ENCODE data around the gene HOXA4. TPM values are rescaled to one million over a fixed set of nuclear protein-coding genes. Genes with fewer than 3 reads are reported as not detected.

Gene HOXA4
- 0.60 and 0.89 TPM in 2 replicates for total RNA-seq

DNA sequence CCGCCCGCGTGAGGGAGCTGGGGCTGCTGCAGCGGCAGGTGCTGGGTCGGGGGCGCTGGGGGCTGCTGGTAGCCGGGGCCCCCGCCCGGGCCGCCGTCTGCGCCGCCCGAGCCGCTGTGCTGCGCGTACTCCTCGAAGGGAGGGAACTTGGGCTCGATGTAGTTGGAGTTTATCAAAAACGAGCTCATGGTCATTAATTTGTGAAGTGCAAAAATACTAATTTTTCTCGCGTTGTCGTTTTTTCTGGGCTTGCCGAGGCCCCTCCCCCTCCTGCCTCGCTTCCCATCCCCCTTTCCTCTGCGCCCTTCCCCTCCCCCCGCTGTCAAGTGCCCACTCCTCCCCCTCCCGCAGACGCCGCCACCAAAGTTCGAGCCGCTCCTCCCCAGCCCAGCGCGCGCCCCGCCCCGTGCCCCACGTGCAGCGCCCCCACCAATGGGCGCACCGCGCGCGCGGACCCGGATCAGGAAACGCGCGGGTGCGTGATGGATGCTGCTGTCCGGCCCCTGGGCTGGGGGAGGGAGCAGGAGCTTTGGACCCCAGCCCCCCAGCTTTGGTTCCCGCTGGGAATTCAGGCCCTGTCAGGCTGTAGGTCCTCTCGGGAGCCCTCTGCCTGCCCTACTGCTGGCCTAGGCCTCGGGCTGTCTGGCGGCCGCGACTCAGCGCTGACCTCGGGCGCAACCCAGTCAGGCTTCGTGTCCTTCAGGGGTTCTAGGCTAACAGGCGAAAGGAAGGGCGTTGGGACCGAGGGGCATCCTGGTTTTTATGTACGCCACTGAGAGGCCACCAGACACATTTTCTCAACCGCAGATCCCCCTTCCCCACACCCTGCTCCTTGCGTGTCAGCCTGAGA is at the start of gene HOXA4:
Gene HOXA4, minus strand, starts transcription at position 218 of the 850 bp plus-strand sequence. Its CDS starts 24 bp downstream, at position 194.

DNA sequence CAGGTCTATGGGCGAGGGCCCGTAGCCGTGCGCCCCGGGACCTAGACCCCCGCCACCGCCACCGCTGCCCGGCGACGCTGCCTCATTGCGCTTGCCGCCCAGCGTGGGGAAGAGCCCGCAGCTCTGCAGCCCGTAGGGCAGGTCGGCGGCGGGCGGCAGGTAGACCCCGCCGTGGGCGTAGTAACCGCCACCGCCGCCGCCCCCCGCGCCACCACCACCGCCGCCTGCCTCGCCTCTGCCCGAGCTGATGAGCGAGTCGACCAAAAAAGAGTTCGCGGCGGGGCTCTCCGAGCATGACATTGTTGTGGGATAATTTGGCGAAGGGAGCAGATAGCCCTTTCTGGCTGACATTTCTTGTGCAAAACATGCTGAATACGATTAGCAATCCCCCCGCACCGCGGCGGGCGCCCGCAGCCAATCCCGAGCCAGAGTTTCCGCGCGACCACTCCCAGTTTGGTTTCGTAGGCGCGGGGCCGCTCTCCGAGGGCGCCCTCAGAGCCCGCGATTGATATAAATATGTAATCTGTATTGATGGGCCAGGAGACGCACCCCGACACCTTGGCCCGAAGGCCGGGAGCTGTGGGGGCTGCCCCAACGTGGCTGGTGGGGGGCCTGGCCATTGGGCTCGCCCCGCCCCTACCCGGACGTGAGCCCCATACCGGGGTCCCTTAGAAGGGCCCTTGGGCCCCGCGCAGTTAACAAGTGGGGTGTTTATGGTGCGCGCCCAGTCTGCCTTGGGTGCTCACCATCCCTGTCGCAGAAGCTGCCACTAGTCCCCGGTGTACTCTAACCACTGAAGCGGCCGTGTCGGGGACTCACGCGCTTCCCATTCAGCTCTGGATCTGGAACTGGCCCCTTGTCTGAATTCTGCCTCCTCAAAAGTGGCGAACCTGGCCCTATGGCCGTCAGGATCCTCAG is 43.7 kb upstream of the HOXA4 start, which contains the start of gene HOXA10:
Gene HOXA10, minus strand, starts transcription at position 365 of the 918 bp plus-strand sequence. Its CDS starts 14 bp downstream, at position 351.

DNA sequence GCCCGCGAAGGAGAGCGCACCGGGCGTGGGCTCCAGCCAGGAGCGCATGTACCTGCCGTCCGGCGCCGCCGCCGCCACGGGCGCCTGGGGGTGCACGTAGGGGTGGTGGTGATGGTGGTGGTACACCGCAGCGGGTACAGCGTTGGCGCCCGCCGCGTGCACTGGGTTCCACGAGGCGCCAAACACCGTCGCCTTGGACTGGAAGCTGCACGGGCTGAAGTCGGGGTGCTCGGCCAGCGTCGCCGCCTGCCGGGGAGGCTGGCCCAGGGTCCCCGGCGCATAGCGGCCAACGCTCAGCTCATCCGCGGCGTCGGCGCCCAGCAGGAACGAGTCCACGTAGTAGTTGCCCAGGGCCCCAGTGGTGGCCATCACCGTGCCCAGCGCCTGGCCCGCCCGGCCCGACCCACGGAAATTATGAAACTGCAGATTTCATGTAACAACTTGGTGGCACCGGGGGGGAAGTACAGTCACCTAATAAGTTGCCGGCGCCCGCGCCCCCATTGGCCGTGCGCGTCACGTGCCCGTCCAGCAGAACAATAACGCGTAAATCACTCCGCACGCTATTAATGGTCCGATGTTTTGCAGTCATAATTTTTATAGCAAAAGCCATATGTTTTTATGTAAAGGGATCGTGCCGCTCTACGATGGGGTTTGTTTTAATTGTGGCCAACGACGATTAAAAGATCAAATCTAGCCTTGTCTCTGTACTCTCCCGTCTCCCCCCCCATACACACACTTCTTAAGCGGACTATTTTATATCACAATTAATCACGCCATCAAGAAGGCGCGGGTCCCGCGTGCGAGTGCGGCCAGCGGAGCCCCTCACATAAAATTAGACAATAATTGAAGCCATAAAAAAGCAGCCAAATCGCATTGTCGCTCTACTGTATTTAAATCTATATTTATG is 34.8 kb upstream of the HOXA4 start, which contains the start of gene HOXA9:
Gene HOXA9, minus strand, starts transcription at position 449 of the 907 bp plus-strand sequence. Its CDS starts 80 bp downstream, at position 369.

DNA sequence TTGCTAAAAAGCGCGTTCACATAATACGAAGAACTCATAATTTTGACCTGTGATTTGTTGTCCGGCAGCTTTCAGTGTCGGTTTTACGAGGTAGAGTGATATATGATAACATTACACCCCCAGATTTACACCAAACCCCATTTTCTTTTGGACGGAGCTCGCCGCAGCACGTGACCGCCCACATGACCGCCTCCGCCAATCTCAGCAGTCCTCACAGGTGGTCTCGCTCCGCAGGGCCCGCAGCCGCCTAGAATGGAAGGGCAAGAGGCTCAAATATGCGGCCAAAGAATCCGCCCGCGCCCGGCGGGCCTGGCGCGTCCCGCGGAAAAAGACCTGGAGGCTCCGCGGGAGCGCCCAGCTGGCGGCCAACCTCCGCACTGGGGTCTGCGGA is 25.9 kb upstream of the HOXA4 start, which contains the start of gene HOXA7:
Gene HOXA7, minus strand, starts transcription at position 168 of the 391 bp plus-strand sequence. Its CDS starts 130 bp downstream, at position 38.

DNA sequence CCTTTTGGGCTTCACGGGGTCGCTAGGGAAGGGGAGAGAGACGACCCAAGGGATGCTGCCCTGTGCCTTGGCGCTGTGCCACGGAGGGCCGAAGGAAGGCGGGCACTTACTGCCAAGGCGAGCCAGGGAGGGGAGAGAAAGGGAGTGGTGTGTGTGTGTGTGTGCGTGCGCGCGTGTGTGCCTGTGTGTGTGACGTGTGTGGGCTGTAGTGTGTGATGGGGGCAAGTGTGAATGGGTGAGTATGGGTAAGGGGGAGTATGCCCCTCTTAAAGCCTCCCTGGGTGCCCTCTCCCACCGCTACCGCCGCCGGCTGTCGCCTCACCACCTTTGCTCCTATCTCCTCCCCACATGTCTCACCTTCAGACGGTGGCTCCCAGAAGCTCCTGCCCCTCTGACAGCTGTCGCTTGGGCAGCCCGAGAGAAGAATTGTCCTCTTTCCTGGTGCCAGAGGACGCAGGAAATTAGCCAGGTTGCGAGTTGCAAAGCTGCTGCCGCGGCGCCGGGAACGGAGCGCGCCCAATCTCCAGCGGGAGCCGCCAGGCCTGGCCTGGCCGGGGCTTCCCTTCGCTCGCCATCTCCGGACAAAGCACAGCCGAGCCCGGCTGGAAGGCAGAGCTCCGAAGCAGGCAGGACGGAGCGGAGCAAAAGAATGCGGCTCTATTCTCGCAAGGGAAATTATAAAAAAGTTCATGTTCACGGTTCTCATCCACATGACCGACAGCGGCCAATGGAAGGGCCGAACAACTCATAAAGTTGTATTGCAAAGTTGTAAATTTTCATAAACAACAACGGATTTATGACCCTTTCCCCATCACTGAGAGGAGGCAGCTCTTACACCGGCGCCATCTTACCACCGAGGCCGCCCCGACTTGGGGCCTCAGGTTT is 21.6 kb upstream of the HOXA4 start, which contains the start of gene HOXA3:
Gene HOXA3, minus strand, starts transcription at position 653 of the 885 bp plus-strand sequence. CDS start 41,943 bp downstream, outside the sequence.

DNA sequence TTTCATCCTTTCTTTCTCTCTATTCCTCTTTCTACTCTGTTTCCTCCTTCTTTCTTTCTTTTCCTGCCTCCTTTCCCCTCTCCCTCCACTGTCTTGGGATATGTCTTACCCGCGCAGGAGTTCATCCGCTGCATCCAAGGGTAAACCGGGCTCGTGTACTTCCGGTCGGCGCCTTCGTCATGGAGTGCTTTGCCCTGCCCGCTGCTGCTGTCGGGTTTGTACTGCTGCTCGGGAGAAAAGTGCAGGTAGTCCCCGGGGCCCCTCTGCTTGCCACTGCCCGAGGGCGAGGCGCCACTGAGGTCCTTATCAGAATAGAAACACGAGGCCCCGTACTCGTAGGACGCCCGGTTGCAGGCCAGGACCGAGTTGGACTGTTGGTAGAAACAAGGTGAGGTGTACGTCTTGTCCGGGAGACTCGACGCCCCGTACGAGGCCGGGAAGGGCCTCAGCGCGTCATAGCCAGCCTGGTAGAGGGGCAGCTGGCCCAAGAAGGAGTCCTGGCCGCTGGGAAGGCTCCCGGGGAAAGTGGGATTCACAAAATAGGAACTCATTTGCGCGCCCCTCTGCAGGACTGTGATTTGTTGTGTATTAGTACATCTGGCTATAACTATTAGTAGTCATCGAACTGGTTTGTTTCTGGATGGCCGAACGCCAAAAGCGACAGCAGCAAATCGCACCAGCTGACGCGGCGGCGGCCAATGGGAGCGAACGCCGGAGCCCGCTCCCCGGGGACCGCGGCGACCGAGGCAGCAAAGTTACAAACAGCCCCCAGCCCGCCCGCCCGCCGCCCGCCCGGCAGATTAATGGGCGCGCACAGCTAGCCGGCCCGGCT is 16.9 kb upstream of the HOXA4 start, which contains the start of gene HOXA6:
Gene HOXA6, minus strand, starts transcription at position 576 of the 832 bp plus-strand sequence. Its CDS starts 25 bp downstream, at position 551.

DNA sequence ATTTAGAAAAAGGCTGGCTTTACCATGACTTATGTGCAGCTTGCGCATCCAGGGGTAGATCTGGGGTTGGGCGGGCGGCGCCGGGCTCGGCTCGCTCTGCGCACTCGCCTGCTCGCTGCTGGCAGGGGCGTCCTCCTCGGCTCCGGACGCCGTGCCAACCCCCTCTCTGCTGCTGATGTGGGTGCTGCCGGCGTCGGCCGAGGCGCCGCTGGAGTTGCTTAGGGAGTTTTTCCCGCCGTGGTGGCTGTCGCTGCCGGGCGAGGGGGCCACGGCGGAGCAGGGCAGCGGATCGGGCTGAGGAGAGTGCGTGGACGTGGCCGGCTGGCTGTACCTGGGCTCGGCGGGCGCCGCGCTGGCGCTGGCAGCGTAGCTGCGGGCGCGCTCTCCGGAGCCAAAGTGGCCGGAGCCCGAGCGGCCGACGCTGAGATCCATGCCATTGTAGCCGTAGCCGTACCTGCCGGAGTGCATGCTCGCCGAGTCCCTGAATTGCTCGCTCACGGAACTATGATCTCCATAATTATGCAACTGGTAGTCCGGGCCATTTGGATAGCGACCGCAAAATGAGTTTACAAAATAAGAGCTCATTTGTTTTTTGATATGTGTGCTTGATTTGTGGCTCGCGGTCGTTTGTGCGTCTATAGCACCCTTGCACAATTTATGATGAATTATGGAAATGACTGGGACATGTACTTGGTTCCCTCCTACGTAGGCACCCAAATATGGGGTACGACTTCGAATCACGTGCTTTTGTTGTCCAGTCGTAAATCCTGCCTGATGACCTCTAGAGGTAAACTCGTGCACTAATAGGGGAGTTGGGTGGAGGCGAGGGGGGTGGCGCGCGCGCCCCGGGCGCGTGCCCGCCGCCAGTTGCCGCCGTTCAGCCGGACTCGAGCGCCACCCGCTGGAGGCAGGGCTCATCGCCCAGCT is 12.7 kb upstream of the HOXA4 start, which contains the start of gene HOXA5:
Gene HOXA5, minus strand, starts transcription at position 659 of the 927 bp plus-strand sequence. Its CDS starts 74 bp downstream, at position 585.

DNA sequence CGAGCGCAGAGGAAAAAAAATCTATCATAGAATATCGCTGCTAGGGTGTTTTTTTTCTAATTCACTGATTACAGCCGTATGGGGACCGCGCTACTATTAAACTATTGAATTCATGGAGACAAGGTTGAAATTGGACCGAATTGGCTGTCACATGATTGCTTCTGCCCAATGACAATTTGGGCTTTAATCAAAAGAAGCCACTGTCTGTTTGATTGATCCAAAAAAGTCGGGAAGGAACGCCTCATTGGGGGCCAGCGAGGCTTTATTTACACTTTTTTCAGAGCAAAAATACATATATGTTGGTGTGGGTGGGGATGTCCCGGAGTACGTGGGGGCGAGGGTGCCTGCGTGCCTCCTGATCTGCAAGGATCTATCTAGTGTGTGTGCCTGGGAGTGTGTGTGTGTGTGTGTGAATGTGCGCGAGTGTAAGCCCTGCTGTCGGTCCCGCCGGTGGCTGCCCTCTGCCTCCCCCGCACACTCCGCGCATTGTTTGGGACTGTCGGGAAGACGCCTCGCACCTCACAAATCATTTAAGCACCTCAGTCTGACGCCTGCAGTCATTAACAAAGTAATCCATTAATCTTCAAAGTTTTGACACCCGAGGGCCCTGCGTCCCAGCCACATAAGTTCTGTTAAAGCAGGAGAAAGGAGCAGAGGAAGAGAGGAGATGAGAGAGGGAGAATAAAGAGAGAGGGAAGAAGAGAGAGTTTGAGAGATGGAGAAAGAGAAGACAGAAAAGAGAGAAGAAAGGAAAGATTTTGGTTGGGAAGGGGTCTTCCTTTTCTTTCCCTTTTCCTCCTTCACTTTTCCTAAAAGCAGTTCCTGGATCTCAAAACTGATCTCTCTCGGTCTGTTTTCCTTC is 27.7 kb downstream of the HOXA4 start, which contains the start of gene HOXA2:
Gene HOXA2, minus strand, starts transcription at position 103 of the 862 bp plus-strand sequence. CDS start 183 bp downstream, outside the sequence.

DNA sequence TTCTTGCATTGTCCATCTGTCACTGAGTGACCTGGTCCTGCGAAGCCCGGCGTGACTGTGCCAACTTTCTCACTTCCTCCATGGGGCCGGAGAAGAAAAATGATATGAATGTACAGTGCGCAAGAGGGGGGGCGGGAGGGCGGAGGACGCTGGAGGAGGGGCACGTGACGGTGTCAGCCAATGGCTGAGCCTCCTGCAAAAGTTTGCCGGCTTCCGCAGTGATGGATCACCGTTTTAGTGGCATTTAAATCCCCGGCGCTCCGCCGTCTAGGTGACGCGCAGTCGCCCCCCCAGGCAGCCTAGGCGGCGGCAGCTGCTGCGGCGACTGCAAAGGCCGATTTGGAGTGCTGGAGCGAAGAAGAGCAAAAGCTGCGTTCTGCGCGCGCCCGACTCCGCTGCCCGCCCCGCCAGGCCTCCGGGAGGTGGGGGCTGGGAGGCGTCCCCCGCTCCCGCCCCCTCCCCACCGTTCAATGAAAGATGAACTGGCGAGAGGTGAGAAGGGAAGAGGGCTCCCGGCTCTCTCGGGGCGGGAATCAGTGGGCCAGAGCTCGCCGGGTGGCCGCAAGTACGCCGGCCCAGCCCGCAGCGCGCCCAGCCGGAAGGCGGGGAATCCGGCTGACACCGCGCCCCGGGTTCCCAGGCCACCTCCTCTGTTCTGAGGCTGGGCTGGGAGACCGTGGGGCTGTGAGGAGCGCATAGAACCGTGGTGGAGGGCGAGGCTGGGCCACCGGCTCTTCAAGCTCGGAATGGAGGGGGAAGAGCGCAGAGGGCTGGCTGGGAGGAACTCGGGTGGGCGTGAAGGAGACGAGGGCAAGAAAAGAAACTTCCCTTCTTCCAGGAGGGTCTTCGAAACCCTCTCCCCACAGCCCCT is 34.4 kb downstream of the HOXA4 start, which contains the start of gene HOXA1:
Gene HOXA1, minus strand, starts transcription at position 104 of the 871 bp plus-strand sequence. Its CDS starts 88 bp downstream, at position 16.

Other genes with a start within 250 kb of the HOXA4 start
- 0.59 and 1.2 TPM in 2 replicates for gene HOXA1, start 34.8 kb downstream of the HOXA4 start, total RNA-seq
- gene HOXA2, start 28.1 kb downstream of the HOXA4 start, total RNA-seq, result 0.30 and 0.32 TPM in 2 replicates
- 1.8 and 2.7 TPM in 2 replicates for gene HOXA5, start 12.9 kb upstream of the HOXA4 start, total RNA-seq
- gene HOXA6, start 17.0 kb upstream of the HOXA4 start, total RNA-seq, result 3.6 and 5.8 TPM in 2 replicates
- gene HOXA3, start 21.8 kb upstream of the HOXA4 start, total RNA-seq, result 3.1 and 6.8 TPM in 2 replicates
- 1.0 and 1.8 TPM in 2 replicates for gene HOXA7, start 25.9 kb upstream of the HOXA4 start, total RNA-seq
- gene HOXA9, start 34.8 kb upstream of the HOXA4 start, total RNA-seq, result 8.6 and 13.5 TPM in 2 replicates
- gene HOXA10, start 43.6 kb upstream of the HOXA4 start, total RNA-seq, result 13.7 and 26.7 TPM in 2 replicates
- gene HOXA11, start 54.5 kb upstream of the HOXA4 start, total RNA-seq, result 13.2 and 13.4 TPM in 2 replicates
- gene HOXA13, start 69.3 kb upstream of the HOXA4 start, total RNA-seq, result 6.8 and 10.0 TPM in 2 replicates
- 0.09 TPM in 1 of 2 replicates, not detected in the other for gene EVX1, start 112.0 kb upstream of the HOXA4 start, total RNA-seq

Measured in smooth muscle cell of the umbilical artery (primary cell).